Fibroblast of lung (primary cell): ENCODE data around the gene TNFSF9. TPM values are rescaled to one million over a fixed set of nuclear protein-coding genes. Genes with fewer than 3 reads are reported as not detected.

Experiments used
- DNase-seq, 2 donors: peaks; one replicate each; pipeline versions ENCODE4 v3.0.0 to v3.0.0-alpha.2; 2010; ENCODE audit warnings: low read depth in 2 of 2
- H2AFZ ChIP-seq: 2 replicates; pipeline ENCODE4 v1.5.1; 2012; ENCODE audit warnings: low read length, control low read depth, inconsistent platforms
- H3K27ac ChIP-seq: 2 replicates; pipeline ENCODE4 v1.5.1; 2011; ENCODE audit warnings: low read length, control low read depth; ENCODE audit not compliant: insufficient read depth
- H3K27me3 ChIP-seq: 2 replicates; pipeline ENCODE4 v1.5.1; 2011; ENCODE audit warnings: mild to moderate bottlenecking, low read length; ENCODE audit not compliant: control insufficient read depth, insufficient read depth
- H3K36me3 ChIP-seq: 2 replicates; pipeline ENCODE4 v1.5.1; 2011; ENCODE audit warnings: low read length; ENCODE audit not compliant: control insufficient read depth, insufficient read depth
- H3K4me1 ChIP-seq: 2 replicates; pipeline ENCODE4 v1.5.1; 2011; ENCODE audit warnings: low read length; ENCODE audit not compliant: control insufficient read depth, insufficient read depth; ENCODE audit errors: extremely low read depth
- H3K4me2 ChIP-seq: 2 replicates; pipeline ENCODE4 v1.5.1; 2011; ENCODE audit warnings: low read length, control low read depth; ENCODE audit not compliant: insufficient read depth; ENCODE audit errors: extremely low read depth
- H3K4me3 ChIP-seq, 4 experiments: fragments of 200-600 bp in 1 of 4; sonication (generic) in 1 of 4; replicated peaks in 1 of 4; 2 replicates each; pipeline ENCODE4 v1.5.1; 2011 to 2016; ENCODE audit warnings: low read length in 4 of 4, low read depth in 3 of 4, mild to moderate bottlenecking in 3 of 4, control low read depth in 2 of 4, inconsistent platforms in 1 of 4, mixed read lengths in 1 of 4; ENCODE audit not compliant: insufficient read depth in 1 of 4; ENCODE audit errors: control extremely low read depth in 1 of 4
- H3K79me2 ChIP-seq: 2 replicates; pipeline ENCODE4 v1.5.1; 2012; ENCODE audit warnings: mild to moderate bottlenecking, low read length, inconsistent platforms; ENCODE audit not compliant: control insufficient read depth, insufficient read depth
- H3K9ac ChIP-seq: 2 replicates; pipeline ENCODE4 v1.5.1; 2011; ENCODE audit warnings: mild to moderate bottlenecking, low read length, control low read depth; ENCODE audit not compliant: insufficient read depth
- H3K9me3 ChIP-seq: 2 replicates; pipeline ENCODE4 v1.5.1; 2012; ENCODE audit warnings: low read depth, low read length; ENCODE audit not compliant: control insufficient read depth, insufficient read depth
- H4K20me1 ChIP-seq: 2 replicates; pipeline ENCODE4 v1.5.1; 2011; ENCODE audit warnings: low read length; ENCODE audit not compliant: control insufficient read depth, insufficient read depth; ENCODE audit errors: extremely low read depth
- EZH2 ChIP-seq: IDR thresholded peaks from 2 replicates; pipeline ENCODE4 v1.5.1; 2012; ENCODE audit warnings: low read length, control low read depth, mild to moderate bottlenecking; ENCODE audit errors: missing control alignments
- polyA plus RNA-seq, 2 donors: library from polyadenylated mRNA; depleted of rRNA in 1 of 2; stranded (reverse) in 1 of 2; unstranded in 1 of 2; fragments of >200 nt; gene quantifications; 2 replicates each; pipeline ENCODE4 v1.2.1, GENCODE V29; 2011 to 2012; ENCODE audit warnings: missing spikeins in 1 of 2
- total RNA-seq: library from RNA; depleted of rRNA; stranded (reverse); fragments of >200 nt; gene quantifications from 2 replicates; pipeline ENCODE4 v1.2.1, GENCODE V29; 2014
- TF ChIP-seq, protein P1 (sequence below), 2 donors: IDR thresholded peaks in 1 of 2; conservative IDR thresholded peaks in 1 of 2; 1 replicate in 1 of 2; 2 replicates in 1 of 2; pipeline ENCODE4 v1.5.1; 2011 to 2012; ENCODE audit warnings: low read length in 2 of 2, control low read depth in 1 of 2, inconsistent platforms in 1 of 2, low read depth in 1 of 2, mild to moderate bottlenecking in 1 of 2

TNFSF9 gene
- total and polyA plus RNA-seq, 2 donors (not counting 1 experiment from before 2014, with no cell fraction given), result 0.22 to 0.66 TPM

DNA sequence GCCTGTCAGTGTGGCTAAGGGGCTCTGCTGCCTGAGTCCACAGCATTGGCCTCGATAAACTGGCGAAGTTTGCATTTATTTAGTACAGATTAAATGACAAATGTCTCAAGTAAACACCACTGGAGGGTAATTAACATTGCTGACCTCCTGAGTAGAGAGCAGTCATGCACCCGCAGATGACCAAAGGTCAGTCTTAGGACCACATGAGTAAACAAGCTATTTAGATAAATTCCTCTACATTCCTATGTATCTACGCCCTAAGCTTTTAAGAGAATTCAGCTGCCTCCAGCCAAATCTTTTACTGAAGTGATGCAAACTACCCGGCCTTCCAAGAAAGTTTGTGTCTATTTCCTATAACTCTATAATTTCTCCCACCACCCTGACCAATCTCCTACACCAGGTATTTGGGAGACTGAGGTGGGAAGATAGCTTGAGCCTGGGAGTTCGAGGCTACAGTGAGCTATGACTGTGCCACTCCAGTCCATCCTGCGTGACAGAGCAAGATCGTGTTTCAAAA, 37.2 kb downstream of the TNFSF9 start:
- H3K4me1 ChIP-seq, result no peaks in the 10 kb centered on the region
- TF ChIP-seq, protein P1, sequence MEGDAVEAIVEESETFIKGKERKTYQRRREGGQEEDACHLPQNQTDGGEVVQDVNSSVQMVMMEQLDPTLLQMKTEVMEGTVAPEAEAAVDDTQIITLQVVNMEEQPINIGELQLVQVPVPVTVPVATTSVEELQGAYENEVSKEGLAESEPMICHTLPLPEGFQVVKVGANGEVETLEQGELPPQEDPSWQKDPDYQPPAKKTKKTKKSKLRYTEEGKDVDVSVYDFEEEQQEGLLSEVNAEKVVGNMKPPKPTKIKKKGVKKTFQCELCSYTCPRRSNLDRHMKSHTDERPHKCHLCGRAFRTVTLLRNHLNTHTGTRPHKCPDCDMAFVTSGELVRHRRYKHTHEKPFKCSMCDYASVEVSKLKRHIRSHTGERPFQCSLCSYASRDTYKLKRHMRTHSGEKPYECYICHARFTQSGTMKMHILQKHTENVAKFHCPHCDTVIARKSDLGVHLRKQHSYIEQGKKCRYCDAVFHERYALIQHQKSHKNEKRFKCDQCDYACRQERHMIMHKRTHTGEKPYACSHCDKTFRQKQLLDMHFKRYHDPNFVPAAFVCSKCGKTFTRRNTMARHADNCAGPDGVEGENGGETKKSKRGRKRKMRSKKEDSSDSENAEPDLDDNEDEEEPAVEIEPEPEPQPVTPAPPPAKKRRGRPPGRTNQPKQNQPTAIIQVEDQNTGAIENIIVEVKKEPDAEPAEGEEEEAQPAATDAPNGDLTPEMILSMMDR (conservative IDR thresholded peaks at IDR 0.05 in 1 of 2, IDR thresholded peaks at IDR 0.05 in 1 of 2; ENCODE audit: low read depth in 1 of 2, low read length in 2 of 2), result no peak
- no peak for TF ChIP-seq EZH2
- H2AFZ ChIP-seq, result no peak overlapping the region
- no peaks in the 10 kb centered on the region for H3K36me3 ChIP-seq
- H3K4me3 ChIP-seq, result no peak overlapping the region
- DNase-seq, result no peak
- H4K20me1 ChIP-seq, result no peaks in the 10 kb centered on the region
- no peaks in the 10 kb centered on the region for H3K27me3 ChIP-seq
- H3K9ac ChIP-seq, result no peak overlapping the region
- no peak overlapping the region for H3K27ac ChIP-seq
- H3K9me3 ChIP-seq, result no peaks in the 10 kb centered on the region
- H3K4me2 ChIP-seq, result no peak overlapping the region
- H3K79me2 ChIP-seq, result no peaks in the 10 kb centered on the region

DNA sequence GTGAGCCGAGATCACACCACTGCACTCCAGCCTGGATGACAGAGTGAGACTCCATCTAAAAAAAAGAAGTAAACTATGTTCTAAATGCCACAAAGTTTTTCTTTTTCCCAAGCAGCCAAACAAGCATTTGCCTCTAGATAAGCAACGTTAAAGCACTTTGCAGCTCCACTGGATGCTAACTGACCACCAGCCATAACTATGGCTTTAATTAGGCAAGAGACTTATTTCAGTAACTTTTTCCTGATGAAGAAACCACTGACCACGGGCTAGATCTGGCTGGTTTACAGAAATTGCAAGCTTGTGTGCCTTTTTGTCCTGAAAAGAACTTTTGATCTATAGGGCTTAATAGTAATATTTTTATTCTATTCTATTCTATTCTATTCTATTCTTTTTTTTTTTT, 38.0 kb downstream of the TNFSF9 start:
- no peaks in the 10 kb centered on the region for H4K20me1 ChIP-seq
- H3K4me2 ChIP-seq, result no peak overlapping the region
- no peak overlapping the region for H2AFZ ChIP-seq
- H3K4me1 ChIP-seq, result no peaks in the 10 kb centered on the region
- H3K27me3 ChIP-seq, result no peaks in the 10 kb centered on the region
- no peak overlapping the region for H3K27ac ChIP-seq
- no peak overlapping the region for H3K9ac ChIP-seq
- no peak for TF ChIP-seq EZH2
- TF ChIP-seq, protein P1 (conservative IDR thresholded peaks at IDR 0.05 in 1 of 2, IDR thresholded peaks at IDR 0.05 in 1 of 2; ENCODE audit: low read depth in 1 of 2, low read length in 2 of 2), result no peak
- no peaks in the 10 kb centered on the region for H3K9me3 ChIP-seq
- H3K4me3 ChIP-seq, result no peak overlapping the region
- H3K79me2 ChIP-seq, result no peaks in the 10 kb centered on the region
- no peak for DNase-seq
- no peaks in the 10 kb centered on the region for H3K36me3 ChIP-seq

DNA sequence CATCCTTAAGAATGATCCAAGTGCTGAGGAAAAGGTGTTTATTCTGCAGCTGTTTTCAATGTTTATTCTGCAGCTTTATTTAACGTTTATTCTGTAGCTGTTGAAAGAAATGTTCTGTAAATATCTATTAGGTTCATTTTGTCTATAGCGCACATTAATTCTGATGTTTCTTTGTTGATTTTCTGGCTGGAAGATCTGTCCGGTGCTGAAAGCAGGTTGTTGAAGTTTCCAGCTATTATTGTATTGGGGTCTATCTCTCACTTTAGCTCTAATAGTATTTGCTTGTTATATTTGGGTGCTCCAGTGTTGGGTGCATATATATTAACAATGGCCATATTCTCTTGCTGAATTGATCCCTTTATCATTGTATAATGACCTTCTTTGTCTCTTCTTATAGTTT, 39.9 kb downstream of the TNFSF9 start:
- no peak overlapping the region for H3K27ac ChIP-seq
- no peaks in the 10 kb centered on the region for H3K36me3 ChIP-seq
- DNase-seq, result no peak
- TF ChIP-seq, protein P1 (conservative IDR thresholded peaks at IDR 0.05 in 1 of 2, IDR thresholded peaks at IDR 0.05 in 1 of 2; ENCODE audit: low read depth in 1 of 2, low read length in 2 of 2), result no peak
- no peak for TF ChIP-seq EZH2
- H4K20me1 ChIP-seq, result no peaks in the 10 kb centered on the region
- H3K4me2 ChIP-seq, result no peak overlapping the region
- H3K27me3 ChIP-seq, result no peaks in the 10 kb centered on the region
- no peak overlapping the region for H3K9ac ChIP-seq
- no peaks in the 10 kb centered on the region for H3K4me1 ChIP-seq
- H3K79me2 ChIP-seq, result no peaks in the 10 kb centered on the region
- H3K9me3 ChIP-seq, result no peaks in the 10 kb centered on the region
- no peak overlapping the region for H3K4me3 ChIP-seq
- H2AFZ ChIP-seq, result no peak overlapping the region
